ENCODE results near the gene SEPTIN2.
"Not testable (repeated sequence)": the region's sequence is repeated elsewhere in the genome, so short reads cannot be mapped to it uniquely, and the experiment has no call there.

SEPTIN2 gene

GRCh38 chr2:241376808-241377207, 61.1 kb downstream of the SEPTIN2 start:
- no peak overlapping the region for H3K4me3 ChIP-seq (ENCODE audit: low read depth, low read length)
- TF ChIP-seq CTCF (IDR thresholded peaks at IDR 0.05; ENCODE audit: low read depth, low read length) = no peak

- TF ChIP-seq CTCF (IDR thresholded peaks at IDR 0.05; ENCODE audit: low read depth, low read length) = no peak
- no peak overlapping the region for H3K4me3 ChIP-seq (ENCODE audit: low read depth, low read length)
These were observed 63.1 kb downstream of the SEPTIN2 start for GRCh38 chr2:241378816-241379215.

- H3K4me3 ChIP-seq (ENCODE audit: low read depth, low read length) = no peak overlapping the region
- TF ChIP-seq CTCF (IDR thresholded peaks at IDR 0.05; ENCODE audit: low read depth, low read length) = no peak
These were observed 64.1 kb downstream of the SEPTIN2 start for GRCh38 chr2:241379481-241380480.

- H3K4me3 ChIP-seq (ENCODE audit: low read depth, low read length) = no peak overlapping the region
- no peak for TF ChIP-seq CTCF (IDR thresholded peaks at IDR 0.05; ENCODE audit: low read depth, low read length)
These were observed 66.1 kb downstream of the SEPTIN2 start for GRCh38 chr2:241381872-241382271.

- not testable (repeated sequence) for H3K4me3 ChIP-seq (ENCODE audit: low read depth, low read length)
These were observed 69.7 kb downstream of the SEPTIN2 start for GRCh38 chr2:241385450-241385849.

- H3K4me3 ChIP-seq (ENCODE audit: low read depth, low read length) = no peak overlapping the region
- no peak for TF ChIP-seq CTCF (IDR thresholded peaks at IDR 0.05; ENCODE audit: low read depth, low read length)
These were observed 70.8 kb downstream of the SEPTIN2 start for GRCh38 chr2:241386519-241386918.

GRCh38 chr2:241389697-241390096, 74.0 kb downstream of the SEPTIN2 start:
- no peak for TF ChIP-seq CTCF (IDR thresholded peaks at IDR 0.05; ENCODE audit: low read depth, low read length)

More at GRCh38 chr2:241389697-241390096, 74.0 kb downstream of the SEPTIN2 start:
- no peak overlapping the region for H3K4me3 ChIP-seq (ENCODE audit: low read depth, low read length)

Data from WI38 (cell line).